Measurements from ENCODE around the gene CXCL16. TPM values are rescaled to one million over a fixed set of nuclear protein-coding genes. Genes with fewer than 3 reads are reported as not detected.
A peak's percentile ranks its signal among the peaks of the same experiment; 100 is the strongest.
"Not testable (repeated sequence)": the region's sequence is repeated elsewhere in the genome, so short reads cannot be mapped to it uniquely, and the experiment has no call there.

CXCL16 gene
- polyA plus RNA-seq, 3 donors = 10.2 to 16.1 (median 14.1) TPM

DNA sequence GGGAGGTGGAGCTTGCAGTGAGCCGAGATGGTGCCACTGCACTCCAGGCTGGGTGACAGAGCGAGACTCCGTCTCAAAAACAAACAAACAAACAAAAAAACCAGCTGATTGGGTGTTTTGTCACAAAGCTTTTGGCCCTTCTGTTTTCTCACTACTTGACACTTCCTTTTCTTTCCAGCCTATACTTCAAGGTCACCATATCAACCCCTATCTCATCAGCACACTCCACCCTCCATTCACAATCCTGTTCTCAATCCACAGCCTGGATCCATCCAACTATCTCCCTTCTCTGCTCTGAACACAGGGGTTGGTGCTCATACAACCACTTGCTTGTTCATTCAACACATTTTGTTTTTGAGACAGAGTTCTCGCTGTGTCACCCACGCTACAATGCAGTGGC is 15.1 kb downstream of the CXCL16 start:
- DNase-seq = no peak

DNA sequence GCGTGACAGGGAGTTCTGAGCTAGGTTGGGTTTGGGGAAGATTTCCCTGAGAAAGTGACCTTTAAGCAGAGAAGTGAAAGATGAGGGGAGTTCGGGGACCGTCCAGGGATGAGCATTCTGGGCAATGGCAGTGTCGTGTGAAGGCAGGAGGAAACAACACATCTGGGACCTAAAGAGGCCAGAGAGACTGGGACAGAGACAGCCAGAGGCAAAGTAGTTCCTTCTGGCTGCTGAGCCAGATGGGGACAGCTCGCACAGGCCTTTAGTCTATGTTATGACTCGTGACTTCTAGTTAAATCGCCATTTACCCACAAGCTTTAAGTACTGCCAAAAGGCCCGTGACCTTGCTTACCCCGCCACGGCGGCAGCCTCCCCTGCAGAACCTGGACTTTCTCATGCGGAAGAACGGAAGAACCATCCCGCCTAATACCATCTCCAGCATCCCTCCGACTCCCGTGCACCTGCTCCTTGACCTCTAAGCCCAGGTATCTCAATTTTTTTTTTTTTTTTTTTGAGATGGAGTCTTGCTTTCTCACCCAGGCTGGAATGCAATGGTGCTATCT is 17.0 kb downstream of the CXCL16 start:
- no peak for DNase-seq

DNA sequence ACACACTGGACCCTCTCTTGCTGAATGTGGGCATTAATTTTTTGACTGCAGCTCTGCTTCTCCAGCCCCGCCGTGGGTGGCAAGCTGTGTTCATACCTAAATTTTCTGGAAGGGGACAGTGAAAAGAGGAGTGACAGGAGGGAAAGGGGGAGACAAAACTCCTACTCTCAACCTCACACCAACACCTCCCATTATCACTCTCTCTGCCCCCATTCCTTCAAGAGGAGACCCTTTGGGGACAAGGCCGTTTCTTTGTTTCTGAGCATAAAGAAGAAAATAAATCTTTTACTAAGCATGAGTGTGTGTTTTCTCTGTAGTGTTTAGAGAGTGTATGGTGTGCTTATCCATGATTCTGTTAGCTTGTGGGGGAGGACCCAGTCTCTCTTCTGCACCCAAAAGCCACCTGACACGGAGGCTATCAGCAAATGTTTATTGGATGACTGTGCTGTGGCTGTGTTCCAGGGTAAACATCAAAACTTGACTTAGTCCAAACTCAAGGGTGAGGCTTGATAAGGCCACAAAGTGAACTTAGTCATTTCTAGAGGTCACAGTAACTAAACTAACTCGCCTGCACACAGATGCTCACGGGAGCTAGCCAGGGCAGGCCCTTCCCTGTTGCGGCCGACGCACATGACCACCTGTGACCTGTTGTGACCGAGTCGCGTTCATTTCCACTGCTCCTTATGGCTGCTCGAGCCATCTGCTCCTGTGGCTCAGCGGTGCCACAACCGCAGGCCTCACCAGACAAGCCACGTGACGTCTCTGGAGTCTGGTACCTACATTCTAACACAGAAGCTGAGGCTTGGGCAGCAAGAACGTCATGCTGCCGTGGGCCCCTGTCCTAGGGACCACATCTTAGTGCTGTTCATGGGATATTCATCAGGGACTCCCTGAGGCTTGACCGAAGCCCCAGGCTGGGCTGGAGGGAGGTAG is 18.3 kb downstream of the CXCL16 start:
- DNase-seq = no peak

DNA sequence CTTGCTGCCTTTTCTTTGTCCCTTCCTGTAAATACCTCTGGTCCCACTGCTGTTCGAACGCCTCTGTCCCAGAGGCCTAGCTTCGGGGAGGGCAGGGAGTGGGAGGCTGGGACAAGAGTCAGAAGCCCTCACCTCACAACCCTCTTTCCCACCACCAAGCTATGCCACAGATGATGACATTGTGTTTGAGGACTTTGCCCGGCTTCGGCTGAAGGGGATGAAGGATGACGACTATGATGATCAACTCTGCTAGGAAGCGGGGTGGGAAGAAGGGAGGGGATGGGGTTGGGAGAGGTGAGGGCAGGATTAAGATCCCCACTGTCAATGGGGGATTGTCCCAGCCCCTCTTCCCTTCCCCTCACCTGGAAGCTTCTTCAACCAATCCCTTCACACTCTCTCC is 18.9 kb downstream of the CXCL16 start:
- DNase-seq = no peak

DNA sequence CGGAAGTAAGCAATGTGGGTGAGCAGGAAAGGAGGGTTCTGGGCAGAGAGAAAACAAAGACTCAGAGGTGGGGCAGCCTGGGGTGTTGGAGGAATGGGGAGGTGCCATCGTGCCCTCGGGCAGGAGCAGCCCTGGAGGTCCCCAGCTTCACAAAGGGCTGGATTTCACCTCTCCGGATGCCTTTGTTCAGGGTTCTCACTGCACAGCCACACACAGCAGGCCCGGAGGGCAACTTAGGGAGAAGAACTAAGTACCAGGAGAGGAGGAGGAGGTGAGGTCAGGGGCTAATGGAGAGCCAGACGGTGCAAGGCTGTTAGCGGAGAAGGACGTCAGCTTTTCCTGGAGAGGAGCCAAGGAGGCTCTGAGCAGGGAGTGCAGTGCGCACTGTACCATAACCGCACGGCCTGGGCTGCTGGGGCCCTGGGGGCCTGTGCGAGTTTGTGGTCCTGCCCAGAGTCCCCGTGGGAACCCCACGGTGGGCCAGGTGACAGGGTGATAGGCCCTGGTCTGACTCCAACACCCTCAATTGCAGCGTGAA is 20.0 kb downstream of the CXCL16 start:
- DNase-seq = no peak

DNA sequence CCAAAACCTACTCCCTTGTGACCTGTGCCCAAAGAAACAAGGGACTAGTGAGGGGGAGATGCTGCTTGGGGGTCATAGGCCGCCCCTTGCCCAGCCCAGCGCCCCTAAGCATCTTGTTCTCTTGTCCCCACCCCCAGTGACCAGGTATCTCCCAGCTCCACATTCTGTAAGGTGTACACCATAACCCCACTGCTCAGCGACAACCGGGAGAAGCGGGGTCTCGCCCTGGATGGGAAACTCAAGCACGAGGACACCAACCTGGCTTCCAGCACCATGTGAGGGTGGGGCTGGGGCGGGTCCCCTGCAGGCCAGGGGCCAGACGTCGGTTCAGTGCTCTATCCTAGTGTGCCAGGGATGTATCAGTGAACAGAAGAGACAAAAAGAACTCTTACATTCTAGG is 20.6 kb downstream of the CXCL16 start:
- no peak for DNase-seq

DNA sequence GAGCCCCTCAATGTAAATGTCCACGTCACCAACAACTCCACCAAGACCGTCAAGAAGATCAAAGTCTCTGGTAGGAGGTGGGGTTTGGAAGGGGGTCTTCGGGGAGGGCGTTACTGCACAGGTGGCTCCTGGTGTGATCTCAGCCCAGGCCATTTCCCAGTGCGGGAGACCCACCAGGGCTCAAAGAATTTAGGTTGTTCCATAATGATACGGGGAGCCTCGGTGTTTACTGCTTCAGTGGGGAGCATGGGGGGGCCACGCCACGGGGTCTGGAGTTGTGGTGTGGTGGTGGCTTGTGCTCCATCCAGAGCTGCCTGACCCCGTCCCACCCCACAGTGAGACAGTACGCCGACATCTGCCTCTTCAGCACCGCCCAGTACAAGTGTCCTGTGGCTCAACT is 21.5 kb downstream of the CXCL16 start:
- no peak for DNase-seq

DNA sequence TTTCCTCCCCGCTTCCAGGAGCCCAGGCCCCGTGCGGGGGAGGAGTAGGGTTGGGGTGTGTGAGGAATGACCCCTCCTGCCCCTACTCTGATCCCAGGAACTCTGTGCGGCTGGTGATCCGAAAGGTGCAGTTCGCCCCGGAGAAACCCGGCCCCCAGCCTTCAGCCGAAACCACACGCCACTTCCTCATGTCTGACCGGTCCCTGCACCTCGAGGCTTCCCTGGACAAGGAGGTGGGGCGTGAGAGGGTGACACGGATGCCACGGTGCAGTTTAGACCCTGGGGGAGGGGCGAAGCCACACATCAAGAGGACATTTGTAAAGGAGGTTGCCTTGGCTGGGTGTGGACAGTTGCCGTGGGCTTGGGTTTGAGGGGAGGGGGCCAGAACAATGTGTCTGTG is 21.9 kb downstream of the CXCL16 start:
- no peak for DNase-seq

DNA sequence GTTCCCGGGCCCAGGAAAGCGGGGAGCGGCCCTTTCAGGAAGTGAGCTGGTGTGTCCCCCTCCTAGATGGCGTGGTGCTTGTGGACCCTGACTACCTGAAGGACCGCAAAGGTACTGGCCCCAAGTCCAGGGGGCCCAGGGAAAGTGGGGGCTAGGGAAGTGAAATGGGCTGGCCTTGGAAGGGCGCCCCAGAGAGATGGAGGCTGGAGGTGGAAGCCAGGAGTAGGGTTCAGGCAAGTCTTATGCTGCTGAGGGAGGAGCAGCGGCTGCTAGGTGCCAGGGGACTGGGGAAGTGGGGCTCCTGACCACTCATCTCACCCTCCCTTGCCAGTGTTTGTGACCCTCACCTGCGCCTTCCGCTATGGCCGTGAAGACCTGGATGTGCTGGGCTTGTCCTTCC is 23.6 kb downstream of the CXCL16 start:
- no peak for DNase-seq

DNA sequence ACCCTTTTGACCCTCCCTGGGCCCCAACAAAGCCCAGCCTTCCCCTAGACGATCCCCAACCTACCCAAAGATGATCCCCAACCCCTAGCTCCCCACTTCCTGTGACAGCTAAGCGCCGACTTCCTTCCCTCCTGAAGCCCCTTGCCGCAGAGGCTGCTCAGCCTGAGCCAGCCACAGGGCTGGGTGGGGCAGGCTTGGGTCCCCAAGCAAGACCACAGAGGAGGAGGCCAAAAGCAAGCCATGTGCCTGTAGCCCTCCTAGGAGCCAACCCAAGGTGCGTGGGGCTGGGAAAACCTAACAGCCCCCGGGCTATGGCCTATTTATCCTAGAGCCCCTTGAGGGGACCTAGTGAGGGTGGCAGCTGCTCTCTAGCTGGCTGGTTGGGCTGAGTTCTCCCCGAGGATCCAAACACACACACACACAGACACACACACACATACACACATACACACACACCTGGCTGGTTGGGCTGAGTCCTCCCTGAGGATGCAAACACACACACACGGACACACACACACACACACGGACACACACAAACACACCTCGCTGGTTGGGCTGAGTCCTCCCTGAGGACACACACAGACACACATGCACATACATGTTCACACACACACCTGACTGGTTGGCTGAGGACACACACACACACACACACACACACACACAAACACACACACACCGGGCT is 24.5 kb downstream of the CXCL16 start:
- DNase-seq = no peak

DNA sequence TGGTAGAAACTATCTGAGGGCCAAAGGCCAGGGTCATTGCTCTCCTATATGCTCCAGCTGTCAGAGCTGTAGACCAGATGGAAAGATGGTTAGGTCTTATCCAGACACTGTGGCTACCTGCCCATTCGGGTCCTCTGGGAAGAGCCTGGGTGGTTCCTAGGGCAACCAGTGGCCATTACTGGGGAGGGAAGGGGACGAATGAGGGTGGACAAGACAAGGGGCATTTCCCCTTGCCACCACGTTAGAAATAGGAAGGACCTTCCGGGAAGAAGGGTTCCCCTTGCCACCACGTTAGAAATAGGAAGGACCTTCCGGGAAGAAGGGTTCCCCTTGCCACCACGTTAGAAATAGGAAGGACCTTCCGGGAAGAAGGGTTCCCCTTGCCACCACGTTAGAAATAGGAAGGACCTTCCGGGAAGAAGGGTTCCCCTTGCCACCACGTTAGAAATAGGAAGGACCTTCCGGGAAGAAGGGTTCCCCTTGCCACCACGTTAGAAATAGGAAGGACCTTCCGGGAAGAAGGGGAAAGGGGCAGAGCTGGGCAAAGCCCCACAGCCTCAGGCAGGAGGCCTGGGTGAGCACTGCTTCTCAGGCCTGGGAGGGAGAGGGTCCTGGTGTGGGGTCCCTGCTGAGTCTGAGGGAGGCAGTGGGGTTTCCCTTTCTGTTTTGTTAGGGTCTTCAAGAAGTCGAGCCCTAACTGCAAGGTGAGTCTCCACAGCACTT is 25.2 kb downstream of the CXCL16 start:
- not testable (repeated sequence) for DNase-seq

DNA sequence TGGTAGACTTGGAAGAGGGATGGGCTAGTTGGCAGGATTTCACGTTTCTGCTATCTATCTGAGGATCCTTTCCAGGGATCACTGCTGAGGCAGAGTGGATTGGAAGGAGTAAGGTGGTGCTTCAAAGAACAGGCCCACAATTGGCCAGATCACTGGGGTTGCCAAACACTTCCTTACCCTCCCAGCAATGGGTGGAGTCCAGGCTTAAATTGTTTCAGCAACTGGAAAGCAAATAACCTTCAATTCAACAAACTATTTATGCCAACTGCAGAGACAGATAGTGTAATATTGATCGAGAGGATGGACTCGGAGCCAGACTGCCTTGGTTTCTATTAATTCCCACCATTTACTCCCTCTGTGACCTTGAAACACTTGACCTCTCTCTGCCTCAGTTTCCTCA is 27.2 kb downstream of the CXCL16 start:
- no peak for DNase-seq

DNA sequence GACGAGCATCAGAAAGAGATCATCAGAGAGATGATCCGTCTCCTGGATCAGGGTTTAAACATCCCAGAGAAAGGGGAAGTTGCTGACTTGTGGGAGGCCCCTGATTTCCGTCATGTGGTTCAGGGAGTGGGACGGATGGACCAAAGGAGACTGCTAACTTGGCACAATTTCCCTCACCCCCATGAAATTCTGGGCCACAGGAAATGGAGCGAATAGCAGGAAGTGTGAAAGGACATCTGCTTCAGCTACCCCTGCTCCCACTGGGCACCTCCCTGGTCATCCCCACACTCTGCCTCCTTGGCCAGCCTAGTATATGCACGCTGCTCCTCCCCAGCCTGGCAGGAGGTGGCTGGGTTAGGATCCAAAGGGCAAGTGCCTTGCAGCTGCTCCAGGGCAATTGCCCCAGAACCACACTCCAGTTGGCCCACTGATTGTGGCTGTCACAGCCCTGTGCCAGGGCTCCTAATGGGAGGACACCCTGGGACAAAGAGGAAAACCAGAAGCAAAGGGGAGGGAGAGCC is 28.0 kb downstream of the CXCL16 start:
- no peak for DNase-seq

DNA sequence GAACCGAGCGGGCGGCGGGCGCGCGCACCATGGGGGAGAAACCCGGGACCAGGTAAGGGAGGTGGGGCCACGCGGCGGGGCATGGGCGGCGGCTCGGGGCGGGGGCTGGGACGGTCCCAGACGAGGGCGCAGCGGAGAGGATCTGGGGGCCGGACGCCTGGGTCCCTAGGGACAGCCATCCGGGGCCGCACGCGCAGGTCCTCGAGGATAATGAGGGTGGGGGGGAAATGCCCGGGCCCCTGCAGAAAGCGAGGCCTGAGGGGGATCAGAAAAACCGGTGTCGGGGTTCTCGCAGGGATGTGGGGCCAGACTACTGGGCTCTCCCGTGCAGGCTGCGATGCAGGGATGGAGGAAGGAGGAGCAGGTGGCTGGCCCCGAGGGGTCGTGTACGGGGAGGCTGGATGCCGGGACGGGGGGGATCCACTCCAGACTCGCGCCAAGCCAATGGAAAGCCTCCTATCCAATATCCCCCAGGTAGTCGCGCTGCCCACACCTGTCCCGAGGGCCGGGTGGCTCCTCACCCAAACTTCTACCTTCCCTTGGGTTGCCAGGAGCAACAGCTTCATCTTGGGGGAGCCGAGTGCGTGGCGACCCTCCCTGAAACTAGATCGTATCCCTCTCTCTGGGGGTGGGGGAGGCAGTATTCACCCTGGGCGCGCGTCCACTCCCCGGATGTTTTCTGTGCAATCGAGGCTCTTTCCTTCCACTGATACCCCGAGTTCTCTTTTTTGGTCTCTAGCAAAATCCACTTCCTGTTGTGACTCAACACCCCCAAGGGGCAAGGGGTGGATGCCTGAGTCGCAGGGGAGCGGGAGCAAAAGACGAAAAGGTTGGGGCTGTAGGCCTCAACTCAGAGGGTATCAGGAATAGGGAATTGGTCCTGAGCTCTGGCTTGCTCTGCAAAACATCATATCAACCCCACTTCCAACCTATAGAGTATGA is 28.8 kb downstream of the CXCL16 start:
- no peak for DNase-seq

DNA sequence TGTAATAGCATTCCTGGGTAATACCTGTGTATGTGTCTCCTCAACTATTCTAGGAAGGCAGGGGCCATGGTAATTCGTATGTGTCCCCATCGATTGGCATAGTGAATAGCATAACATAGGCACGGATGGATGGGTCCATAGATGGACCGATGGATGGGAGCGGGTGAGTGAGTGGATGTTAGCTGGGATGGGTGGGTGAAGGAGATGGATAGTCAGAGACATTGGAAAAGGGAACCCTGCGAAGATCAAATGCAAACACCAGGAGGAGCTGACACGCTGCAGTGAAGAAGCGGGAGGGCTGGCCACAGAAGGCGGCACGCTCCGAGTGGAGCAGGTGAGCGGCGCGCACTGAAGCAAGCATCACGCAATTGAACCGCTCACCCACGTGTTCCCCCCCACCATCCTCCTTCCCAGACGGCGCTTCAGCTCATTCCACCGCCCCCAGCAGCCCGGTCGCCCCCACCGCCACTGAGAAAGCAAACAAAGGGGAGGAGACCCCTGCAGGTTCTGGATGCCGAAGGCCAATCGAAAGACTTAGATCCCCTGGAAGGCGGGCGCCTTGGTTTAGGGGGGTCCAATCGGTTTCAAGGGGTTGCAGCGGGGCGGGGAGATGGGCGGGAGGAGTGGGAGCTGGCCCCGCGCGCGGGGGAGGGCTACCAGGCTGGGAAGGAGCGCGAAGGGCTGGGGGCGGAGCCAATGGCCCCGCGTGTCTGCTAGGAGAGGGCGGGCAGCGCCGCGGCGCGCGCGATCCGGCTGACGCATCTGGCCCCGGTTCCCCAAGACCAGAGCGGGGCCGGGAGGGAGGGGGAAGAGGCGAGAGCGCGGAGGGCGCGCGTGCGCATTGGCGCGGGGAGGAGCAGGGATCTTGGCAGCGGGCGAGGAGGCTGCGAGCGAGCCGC is 29.7 kb downstream of the CXCL16 start, which contains the start of gene ARRB2:
Gene ARRB2 (plus strand): TSS at position 839 of the 899 bp plus-strand sequence. CDS start 90 bp downstream, outside the sequence.
- peak; percentile 98 for DNase-seq

DNA sequence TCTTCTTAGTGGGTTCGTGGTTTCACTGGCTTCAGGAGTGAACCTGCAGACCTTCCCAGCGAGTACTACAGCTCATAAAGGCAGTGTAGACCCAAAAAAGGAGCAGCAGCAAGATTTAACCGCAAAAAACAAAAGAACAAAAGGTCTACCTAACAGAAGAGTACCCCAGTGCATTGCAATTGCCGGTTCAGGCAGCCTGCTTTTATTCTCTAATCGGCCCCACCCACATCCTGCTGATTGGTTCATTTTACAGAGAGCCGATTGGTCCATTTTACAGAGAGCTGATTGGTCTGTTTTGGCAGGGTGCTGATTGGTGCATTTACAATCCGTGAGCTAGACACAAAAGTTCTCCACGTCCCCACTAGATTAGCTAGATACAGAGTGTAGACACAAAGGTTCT is 31.3 kb downstream of the CXCL16 start:
- DNase-seq = no peak

DNA sequence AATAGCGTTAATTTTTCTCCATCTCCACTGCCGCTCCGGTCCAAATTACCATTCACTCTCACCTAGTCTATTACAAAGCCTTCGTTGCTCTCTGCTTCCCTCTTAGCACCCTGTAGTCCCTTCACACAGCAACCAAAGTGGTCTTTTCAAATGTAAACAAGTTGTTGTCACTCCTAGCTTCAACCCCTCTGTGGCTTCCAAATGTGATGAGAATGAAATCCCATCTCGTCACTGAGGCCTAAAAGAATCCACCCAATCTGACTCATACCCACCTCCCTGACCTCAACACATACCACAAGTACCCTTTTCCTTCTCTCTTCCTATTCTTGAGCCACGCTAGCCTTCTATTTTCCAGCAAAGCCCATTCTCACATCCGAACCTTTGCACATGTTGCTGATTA is 33.6 kb downstream of the CXCL16 start:
- no peak for DNase-seq

DNA sequence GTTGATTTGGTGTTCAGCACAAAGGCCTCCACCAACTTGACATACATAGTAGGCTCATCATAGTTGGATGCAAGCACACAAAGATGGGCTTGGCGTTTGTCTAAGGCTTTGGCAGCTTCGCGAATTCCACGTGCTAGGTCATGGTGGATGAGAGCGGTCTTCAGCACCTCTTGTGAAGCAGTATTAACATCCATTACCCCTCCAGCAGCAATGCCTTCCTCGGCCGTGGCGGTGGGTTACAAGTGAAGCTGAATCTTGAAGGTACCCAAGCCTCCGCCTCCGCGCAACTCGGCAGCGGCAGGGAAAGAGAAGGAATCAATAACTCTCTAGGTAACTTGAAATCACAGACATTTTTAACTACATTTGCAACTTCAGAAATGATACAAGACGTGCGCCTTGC is 34.7 kb downstream of the CXCL16 start:
- no peak for DNase-seq

DNA sequence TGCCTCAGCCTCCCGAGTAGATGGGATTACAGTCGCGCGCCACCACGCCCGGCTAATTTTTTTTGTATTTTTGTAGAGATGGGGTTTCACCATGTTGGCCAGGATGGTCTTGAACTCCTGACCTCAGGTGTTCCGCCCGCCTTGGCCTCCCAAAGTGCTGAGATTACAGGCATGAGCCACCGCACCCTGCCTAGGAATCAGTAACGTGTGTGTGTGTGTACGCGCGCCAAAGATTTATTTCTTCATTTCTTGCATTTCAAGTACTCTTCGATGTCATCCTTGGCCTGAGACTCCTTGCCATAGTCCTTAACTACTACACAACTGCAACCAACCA is 35.2 kb downstream of the CXCL16 start:
- DNase-seq = not testable (repeated sequence)

DNA sequence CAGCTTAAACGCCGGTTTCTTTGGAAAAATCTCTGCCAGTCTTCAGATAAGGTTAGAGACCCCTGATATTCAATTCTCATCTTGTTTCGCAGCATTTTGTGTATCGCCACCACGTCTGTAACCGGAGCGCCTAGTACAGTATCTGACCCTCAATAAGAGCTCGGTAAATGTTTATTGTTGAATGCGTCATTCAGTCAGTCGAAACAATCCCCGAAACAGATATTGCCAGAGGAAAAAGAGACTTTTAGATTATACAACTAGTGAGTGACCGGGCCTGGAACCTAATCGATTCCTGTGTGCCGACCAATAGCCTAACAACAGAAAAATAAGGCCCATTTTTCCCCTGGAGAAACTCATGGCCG is 36.4 kb downstream of the CXCL16 start:
- no peak for DNase-seq

Data from renal pelvis (tissue), 4 donors.